Measurements from ENCODE around the gene MYORG.

DNA sequence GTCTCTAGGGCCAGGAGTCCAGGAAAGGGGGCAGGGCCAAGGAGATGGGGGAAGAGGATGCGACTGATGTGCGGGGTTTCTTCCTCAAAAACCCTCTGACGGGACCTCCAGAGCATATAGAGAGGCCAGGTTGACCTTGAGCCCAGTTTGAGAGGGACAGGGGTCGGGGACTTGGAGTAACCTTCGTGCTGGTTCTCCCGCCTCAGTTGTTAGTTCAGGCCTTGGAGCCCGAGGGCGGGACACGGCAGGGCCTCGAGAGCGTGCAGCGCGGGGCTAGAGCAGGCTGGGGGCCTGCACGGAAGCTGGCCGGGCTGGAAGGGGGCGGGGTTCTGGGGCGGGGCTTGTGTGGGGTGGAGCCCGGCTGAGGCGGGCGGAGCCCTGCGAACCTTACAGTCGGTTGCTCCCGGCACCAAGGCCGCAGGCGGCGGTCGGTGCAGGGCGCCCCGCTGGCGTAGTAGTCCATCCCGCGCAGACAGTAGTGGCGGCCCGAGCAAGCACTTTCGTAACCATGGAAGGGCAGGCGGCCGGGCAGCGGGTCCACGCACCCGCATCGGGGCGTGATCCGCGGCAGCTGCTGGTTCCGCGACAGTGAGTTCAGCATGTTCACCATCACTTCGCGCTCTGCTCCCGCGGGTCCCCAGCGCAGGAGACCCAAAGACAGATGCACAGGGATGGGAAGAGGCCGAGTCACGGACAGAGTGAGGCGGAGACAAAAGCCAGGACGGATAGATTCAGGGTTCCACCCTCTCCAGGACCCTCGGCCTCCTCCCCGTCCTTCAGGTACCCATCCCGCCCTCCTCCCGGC lies 4.0 kb upstream of the MYORG start:
- TF ChIP-seq POLR2A (IDR thresholded peaks at IDR 0.05) = peak; percentile 30 to 57
- TF ChIP-seq, protein P1, sequence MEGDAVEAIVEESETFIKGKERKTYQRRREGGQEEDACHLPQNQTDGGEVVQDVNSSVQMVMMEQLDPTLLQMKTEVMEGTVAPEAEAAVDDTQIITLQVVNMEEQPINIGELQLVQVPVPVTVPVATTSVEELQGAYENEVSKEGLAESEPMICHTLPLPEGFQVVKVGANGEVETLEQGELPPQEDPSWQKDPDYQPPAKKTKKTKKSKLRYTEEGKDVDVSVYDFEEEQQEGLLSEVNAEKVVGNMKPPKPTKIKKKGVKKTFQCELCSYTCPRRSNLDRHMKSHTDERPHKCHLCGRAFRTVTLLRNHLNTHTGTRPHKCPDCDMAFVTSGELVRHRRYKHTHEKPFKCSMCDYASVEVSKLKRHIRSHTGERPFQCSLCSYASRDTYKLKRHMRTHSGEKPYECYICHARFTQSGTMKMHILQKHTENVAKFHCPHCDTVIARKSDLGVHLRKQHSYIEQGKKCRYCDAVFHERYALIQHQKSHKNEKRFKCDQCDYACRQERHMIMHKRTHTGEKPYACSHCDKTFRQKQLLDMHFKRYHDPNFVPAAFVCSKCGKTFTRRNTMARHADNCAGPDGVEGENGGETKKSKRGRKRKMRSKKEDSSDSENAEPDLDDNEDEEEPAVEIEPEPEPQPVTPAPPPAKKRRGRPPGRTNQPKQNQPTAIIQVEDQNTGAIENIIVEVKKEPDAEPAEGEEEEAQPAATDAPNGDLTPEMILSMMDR (IDR thresholded peaks at IDR 0.05) = no peak
